ENCODE measurements around the gene CHRDL2. TPM values are rescaled to one million over a fixed set of nuclear protein-coding genes. Genes with fewer than 3 reads are reported as not detected.
"Not testable (repeated sequence)": the region's sequence is repeated elsewhere in the genome, so short reads cannot be mapped to it uniquely, and the experiment has no call there.

CHRDL2 gene
- total RNA-seq, 3 donors from 2014 or later (not counting 1 experiment from before 2014, with no cell fraction given), result not detected

- intact Hi-C loops (cut with micrococcal nuclease), result no loop called here
- H3K27ac ChIP-seq (ENCODE audit: low read length), result no peak overlapping the region
- DNase-seq (no peak), ATAC-seq (no peak)
- no peaks in the 10 kb centered on the region for H3K36me3 Mint-ChIP-seq
- 78% methylated on average over 14 of the region's 15 CpGs for WGBS (ENCODE audit: insufficient coverage)
- peak overlapping the region in 1 of 2 donors; percentile 14 for H3K27ac Mint-ChIP-seq
- H3K9me3 ChIP-seq (ENCODE audit: control insufficient read depth, insufficient read depth, low read length), result no peaks in the 10 kb centered on the region
- H3K36me3 ChIP-seq (ENCODE audit: control insufficient read depth, insufficient read depth, low read length), result no peaks in the 10 kb centered on the region
- peaks cover 26 to 36% of the 10 kb centered on the region in 2 donors for H3K4me1 Mint-ChIP-seq
- no peak overlapping the region for H3K4me3 Mint-ChIP-seq
- H3K4me3 ChIP-seq (ENCODE audit: low read length), result no peak overlapping the region
- no peaks in the 10 kb centered on the region for H3K9me3 Mint-ChIP-seq
- no peaks in the 10 kb centered on the region for H3K27me3 Mint-ChIP-seq (ENCODE audit: low read depth in 2 of 2)
- H3K4me1 ChIP-seq (ENCODE audit: control insufficient read depth, insufficient read depth, low read length), result peaks cover 17% of the 10 kb centered on the region
- no peaks in the 10 kb centered on the region for H3K27me3 ChIP-seq (ENCODE audit: control insufficient read depth, insufficient read depth, low read length)
- TF ChIP-seq CTCF (IDR thresholded peaks at IDR 0.05), result no peak
Measured at GRCh38 chr11:74754507-74755252, 23.5 kb upstream of the CHRDL2 start.

- Histone ChIP-seq H3K4me3 (ENCODE audit: low read length) (no peak overlapping the region), H3K4me1 (ENCODE audit: control insufficient read depth, insufficient read depth, low read length) (peaks cover 29% of the 10 kb centered on the region), H3K27ac (ENCODE audit: low read length) (no peak overlapping the region), H3K27me3 (ENCODE audit: control insufficient read depth, insufficient read depth, low read length) (no peaks in the 10 kb centered on the region), H3K9me3 (ENCODE audit: control insufficient read depth, insufficient read depth, low read length) (no peaks in the 10 kb centered on the region), H3K36me3 (ENCODE audit: control insufficient read depth, insufficient read depth, low read length) (no peaks in the 10 kb centered on the region)
- peak overlapping the region; percentile 61 for H3K4me3 Mint-ChIP-seq
- DNase-seq (no peak), ATAC-seq (no peak)
- no peaks in the 10 kb centered on the region for H3K9me3 Mint-ChIP-seq
- no peaks in the 10 kb centered on the region for H3K36me3 Mint-ChIP-seq
- H3K27ac Mint-ChIP-seq, result peak overlapping the region in 1 of 2 donors; percentile 19
- WGBS (ENCODE audit: insufficient coverage), result 89% methylated on average over 1 of the region's 2 CpGs
- H3K4me1 Mint-ChIP-seq, result peaks cover 36 to 48% of the 10 kb centered on the region in 2 donors
- TF ChIP-seq CTCF (IDR thresholded peaks at IDR 0.05), result no peak
- H3K27me3 Mint-ChIP-seq (ENCODE audit: low read depth in 2 of 2), result no peaks in the 10 kb centered on the region
- intact Hi-C loops (cut with micrococcal nuclease), result no loop called here
Measured at GRCh38 chr11:74751303-74751702, 20.1 kb upstream of the CHRDL2 start.

- ATAC-seq; H3K27ac Mint-ChIP-seq; H3K27me3 ChIP-seq (ENCODE audit: control insufficient read depth, insufficient read depth, low read length); H3K9me3 ChIP-seq (ENCODE audit: control insufficient read depth, insufficient read depth, low read length); intact Hi-C loops (cut with micrococcal nuclease); H3K9me3 Mint-ChIP-seq; DNase-seq; H3K36me3 Mint-ChIP-seq; H3K27ac ChIP-seq (ENCODE audit: low read length); H3K4me3 ChIP-seq (ENCODE audit: low read length); H3K27me3 Mint-ChIP-seq (ENCODE audit: low read depth in 2 of 2); H3K36me3 ChIP-seq (ENCODE audit: control insufficient read depth, insufficient read depth, low read length): not testable (repeated sequence)
- Mint-ChIP-seq H3K4me3 (peak overlapping the region; percentile 95), H3K4me1 (peaks cover 30 to 42% of the 10 kb centered on the region in 2 donors)
- peaks cover 29% of the 10 kb centered on the region for H3K4me1 ChIP-seq (ENCODE audit: control insufficient read depth, insufficient read depth, low read length)
- 95% methylated on average over 10 of the region's 14 CpGs for WGBS (ENCODE audit: insufficient coverage)
Measured at GRCh38 chr11:74750598-74750997, 19.4 kb upstream of the CHRDL2 start.

GRCh38 chr11:74749965-74750296, 18.7 kb upstream of the CHRDL2 start:
- no peaks in the 10 kb centered on the region for H3K36me3 ChIP-seq (ENCODE audit: control insufficient read depth, insufficient read depth, low read length)
- H3K27ac ChIP-seq (ENCODE audit: low read length), result no peak overlapping the region
- no peaks in the 10 kb centered on the region for H3K36me3 Mint-ChIP-seq
- H3K27me3 Mint-ChIP-seq (ENCODE audit: low read depth in 2 of 2), result no peaks in the 10 kb centered on the region
- peaks cover 24 to 36% of the 10 kb centered on the region in 2 donors for H3K4me1 Mint-ChIP-seq
- intact Hi-C loops (cut with micrococcal nuclease), result loop anchor here (2.0 kb wide), 1 partner anchor 33 kb away; no protein-coding TSS in a partner anchor
- no peaks in the 10 kb centered on the region for H3K9me3 Mint-ChIP-seq
- ATAC-seq, result no peak
- no peak for DNase-seq
- H3K27ac Mint-ChIP-seq, result peak overlapping the region; percentile 86 to 93
- WGBS (ENCODE audit: insufficient coverage), result 50% methylated on average over 1 of the region's 2 CpGs
- TF ChIP-seq CTCF (IDR thresholded peaks at IDR 0.05), result no peak
- H3K4me3 Mint-ChIP-seq, result peak overlapping the region; percentile 95
- H3K9me3 ChIP-seq (ENCODE audit: control insufficient read depth, insufficient read depth, low read length), result no peaks in the 10 kb centered on the region
- H3K4me1 ChIP-seq (ENCODE audit: control insufficient read depth, insufficient read depth, low read length), result peaks cover 29% of the 10 kb centered on the region
- H3K4me3 ChIP-seq (ENCODE audit: low read length), result peak overlapping the region; percentile 73
- no peaks in the 10 kb centered on the region for H3K27me3 ChIP-seq (ENCODE audit: control insufficient read depth, insufficient read depth, low read length)

All from natural killer cell (primary cell).